Spinal cord (tissue), 10 donors: ENCODE measurements around the gene BLCAP. TPM values are rescaled to one million over a fixed set of nuclear protein-coding genes. Genes with fewer than 3 reads are reported as not detected.
A peak's percentile ranks its signal among the peaks of the same experiment; 100 is the strongest.

Experiments used
- DNase-seq, 6 donors: peaks; one replicate each; pipeline versions ENCODE4 v3.0.0 to v3.0.0-alpha.2; 2013 to 2015; ENCODE audit warnings: low spot score in 6 of 6, low read depth in 4 of 6
- H3K27ac ChIP-seq: one replicate; pipeline ENCODE4 v1.5.1; 2013; ENCODE audit warnings: low read depth, low read length, control low read depth
- H3K27me3 ChIP-seq: one replicate; pipeline ENCODE4 v1.6.1; 2013; ENCODE audit warnings: low read length; ENCODE audit not compliant: control insufficient read depth, insufficient read depth
- H3K36me3 ChIP-seq: one replicate; pipeline ENCODE4 v1.6.1; 2013; ENCODE audit warnings: low read length; ENCODE audit not compliant: control insufficient read depth, insufficient read depth
- H3K4me1 ChIP-seq: one replicate; pipeline ENCODE4 v1.6.1; 2013; ENCODE audit warnings: low read length; ENCODE audit not compliant: control insufficient read depth, insufficient read depth
- H3K4me3 ChIP-seq: one replicate; pipeline ENCODE4 v1.5.1; 2013; ENCODE audit warnings: low read depth, low read length, control low read depth
- H3K9me3 ChIP-seq: one replicate; pipeline ENCODE4 v1.6.1; 2013; ENCODE audit warnings: low read length; ENCODE audit not compliant: control insufficient read depth, insufficient read depth
- WGBS: methylation state at CpG from one replicate; pipeline ENCODE4 v1.1.5; 2013; ENCODE audit warnings: missing lambda C conversion rate; ENCODE audit not compliant: insufficient coverage; 5-methylcytosine and 5-hydroxymethylcytosine counted together
- polyA plus RNA-seq, 2 donors: library from polyadenylated mRNA; unstranded; fragments of 120-200 nt; gene quantifications; one replicate each; pipeline ENCODE4 v1.2.1, GENCODE V29; 2013; ENCODE audit not compliant: insufficient read length in 2 of 2
- total RNA-seq, 2 donors: library from RNA; depleted of rRNA in 1 of 2; stranded (reverse); fragments of 120-200 nt in 1 of 2; fragments of >200 nt in 1 of 2; gene quantifications; one replicate each; pipeline versions ENCODE4 v1.2.3 to v1.2.4, GENCODE V29; 2013 to 2014
- donor health status: healthy.

Gene BLCAP
- total and polyA plus RNA-seq, 4 donors: 87.1 to 274 (median 196) TPM

DNA sequence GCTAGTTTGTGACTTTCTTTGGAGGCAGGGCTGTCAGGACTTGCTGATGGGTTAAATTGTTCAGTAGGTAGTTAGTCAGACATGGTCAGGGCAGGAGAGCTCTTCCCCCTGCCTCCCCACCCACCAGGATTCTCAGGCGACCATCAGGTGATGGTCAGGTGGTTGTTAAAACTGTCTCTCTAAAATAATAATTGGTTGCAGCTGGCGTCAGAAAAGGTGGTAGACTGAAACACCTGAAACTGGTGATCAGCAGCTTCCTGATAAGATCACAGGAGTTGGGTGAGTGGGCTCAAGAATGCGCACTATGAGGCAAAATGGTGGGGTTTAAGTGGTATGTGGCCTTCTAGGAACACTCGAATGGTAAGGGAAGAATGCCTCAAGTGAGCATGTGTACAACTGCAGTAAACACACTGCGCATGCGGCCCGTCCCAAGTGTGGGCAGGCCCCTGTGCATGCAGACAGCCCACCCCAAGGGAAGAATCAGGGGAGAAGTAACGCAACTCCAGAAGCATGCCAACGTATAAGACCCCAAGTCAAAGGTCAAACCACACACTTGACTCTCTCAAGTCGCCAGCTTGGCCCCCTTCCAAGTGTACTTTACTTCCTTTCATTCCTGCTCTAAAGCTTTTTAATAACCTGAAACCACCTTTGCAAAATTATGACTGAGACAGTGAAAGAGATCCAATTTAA, 7.9 kb upstream of the BLCAP start:
- H3K4me3 ChIP-seq: no peak overlapping the region
- H3K9me3 ChIP-seq: no peaks in the 10 kb centered on the region
- no peaks in the 10 kb centered on the region for H3K36me3 ChIP-seq
- H3K4me1 ChIP-seq: peaks cover 3% of the 10 kb centered on the region
- no peaks in the 10 kb centered on the region for H3K27me3 ChIP-seq
- H3K27ac ChIP-seq: no peak overlapping the region
- 87% methylated on average over 6 of the region's 10 CpGs for WGBS
- no peak for DNase-seq

- no peaks in the 10 kb centered on the region for H3K27me3 ChIP-seq
- H3K9me3 ChIP-seq: no peaks in the 10 kb centered on the region
- peak in 5 of 6 donors; percentile 79 to 97 (median 82) for DNase-seq
- no peak overlapping the region for H3K4me3 ChIP-seq
- H3K36me3 ChIP-seq: no peaks in the 10 kb centered on the region
- peaks cover 3% of the 10 kb centered on the region for H3K4me1 ChIP-seq
- WGBS: 79% methylated on average over 6 of the region's 6 CpGs
- H3K27ac ChIP-seq: peak overlapping the region; percentile 12
Observed at GRCh38 chr20:37534401-37535157, 6.9 kb upstream of the BLCAP start.

- Histone ChIP-seq H3K4me1 (peaks cover 11% of the 10 kb centered on the region), H3K27me3 (no peaks in the 10 kb centered on the region), H3K4me3 (no peak overlapping the region), H3K9me3 (no peaks in the 10 kb centered on the region), H3K27ac (no peak overlapping the region), H3K36me3 (no peaks in the 10 kb centered on the region)
- no CpG with 5 or more reads among the region's 2 CpGs for WGBS
- no peak for DNase-seq
Observed at GRCh38 chr20:37533154-37533715, 5.6 kb upstream of the BLCAP start.

DNA sequence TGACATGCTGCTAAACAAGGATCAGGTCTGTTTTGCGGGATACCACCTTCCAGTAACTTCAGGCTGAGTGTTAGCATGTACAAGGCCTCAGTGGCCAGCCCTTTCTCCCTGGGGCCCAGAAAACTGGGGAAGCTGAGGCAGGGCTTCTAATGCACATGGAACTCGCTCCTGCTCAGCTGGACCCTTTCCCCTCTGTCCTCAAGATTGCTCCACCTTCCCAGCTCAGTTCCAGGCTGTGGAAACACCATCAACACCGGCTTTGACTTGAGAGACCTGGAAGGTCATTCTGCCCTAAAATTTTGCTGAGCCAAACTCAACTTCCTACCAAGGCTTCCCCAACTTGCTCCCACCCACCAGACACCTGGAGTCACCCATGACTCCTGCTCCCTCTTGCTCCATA, 4.2 kb upstream of the BLCAP start:
- H3K27ac ChIP-seq: no peak overlapping the region
- 91% methylated on average over 3 of the region's 3 CpGs for WGBS
- no peak for DNase-seq
- H3K9me3 ChIP-seq: no peaks in the 10 kb centered on the region
- H3K4me1 ChIP-seq: peaks cover 14% of the 10 kb centered on the region
- no peaks in the 10 kb centered on the region for H3K36me3 ChIP-seq
- H3K27me3 ChIP-seq: no peaks in the 10 kb centered on the region
- H3K4me3 ChIP-seq: no peak overlapping the region

DNA sequence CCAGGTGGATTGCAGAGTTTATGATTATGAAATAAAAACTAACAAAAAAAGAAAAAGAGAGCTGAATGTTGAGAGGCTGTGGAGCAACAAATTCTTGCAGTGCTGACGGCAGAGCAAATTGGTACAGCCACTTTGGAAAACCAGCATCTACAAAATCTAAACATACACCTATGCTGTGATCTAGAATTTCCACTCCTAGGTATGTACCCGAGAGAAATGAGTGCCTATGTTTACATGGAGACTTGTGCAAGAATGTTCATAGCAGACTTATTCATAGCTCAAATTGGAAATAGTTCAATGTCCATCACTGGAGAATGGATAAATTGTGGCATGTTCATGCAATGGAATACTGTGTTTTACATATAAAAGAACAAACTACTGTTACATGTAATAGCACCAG, 3.0 kb upstream of the BLCAP start:
- no peak overlapping the region for H3K4me3 ChIP-seq
- H3K36me3 ChIP-seq: no peaks in the 10 kb centered on the region
- no peak overlapping the region for H3K27ac ChIP-seq
- WGBS: no CpG with 5 or more reads among the region's 2 CpGs
- DNase-seq: no peak
- no peaks in the 10 kb centered on the region for H3K27me3 ChIP-seq
- H3K4me1 ChIP-seq: peaks cover 24% of the 10 kb centered on the region
- H3K9me3 ChIP-seq: no peaks in the 10 kb centered on the region

GRCh38 chr20:37529968-37530600, 2.4 kb upstream of the BLCAP start:
- Histone ChIP-seq H3K4me3 (no peak overlapping the region), H3K27ac (no peak overlapping the region), H3K36me3 (peaks cover 4% of the 10 kb centered on the region), H3K4me1 (peaks cover 29% of the 10 kb centered on the region), H3K27me3 (no peaks in the 10 kb centered on the region), H3K9me3 (no peaks in the 10 kb centered on the region)
- no peak for DNase-seq
- 92% methylated on average over 5 of the region's 10 CpGs for WGBS

DNA sequence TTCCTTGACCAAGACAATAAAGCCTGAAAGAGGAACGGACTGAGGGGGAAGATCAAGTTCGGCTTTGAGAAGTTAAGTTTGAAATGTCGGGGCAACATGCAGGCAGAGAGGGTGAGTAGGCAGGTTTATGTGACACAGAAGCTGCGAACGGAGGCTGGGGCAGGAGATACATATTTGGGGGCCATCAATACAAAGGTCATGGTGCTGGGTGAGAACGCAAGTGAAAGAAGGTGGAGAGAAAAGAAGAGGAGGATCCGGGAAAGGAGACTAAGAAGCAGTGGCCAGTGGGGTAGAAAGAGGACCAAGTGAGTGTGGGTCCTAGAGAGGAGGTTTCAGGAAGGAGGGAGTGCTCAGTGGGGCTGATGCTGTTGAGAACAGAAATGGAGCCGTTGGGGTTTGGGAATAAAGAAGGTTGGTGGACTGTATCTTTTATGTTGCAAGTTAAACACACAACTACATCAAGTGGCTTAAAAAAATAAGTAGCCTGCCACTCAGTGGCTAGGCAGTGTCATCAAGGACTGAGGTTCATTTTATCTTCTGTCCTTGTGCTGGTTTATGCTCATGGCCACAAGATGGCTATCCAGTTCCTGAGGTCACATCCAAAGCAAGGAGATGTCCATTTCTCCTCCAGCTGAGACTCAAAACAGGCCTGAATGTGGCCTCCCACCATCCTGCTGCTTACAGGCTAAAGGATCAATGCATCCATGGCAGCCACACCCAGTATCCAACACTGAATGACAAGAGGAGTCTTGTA, 1.7 kb upstream of the BLCAP start:
- WGBS: 78% methylated on average over 7 of the region's 8 CpGs
- H3K36me3 ChIP-seq: peaks cover 6% of the 10 kb centered on the region
- H3K27ac ChIP-seq: no peak overlapping the region
- no peaks in the 10 kb centered on the region for H3K9me3 ChIP-seq
- peaks cover 33% of the 10 kb centered on the region for H3K4me1 ChIP-seq
- no peak overlapping the region for H3K4me3 ChIP-seq
- H3K27me3 ChIP-seq: no peaks in the 10 kb centered on the region
- DNase-seq: peak in 1 of 6 donors; percentile 43

DNA sequence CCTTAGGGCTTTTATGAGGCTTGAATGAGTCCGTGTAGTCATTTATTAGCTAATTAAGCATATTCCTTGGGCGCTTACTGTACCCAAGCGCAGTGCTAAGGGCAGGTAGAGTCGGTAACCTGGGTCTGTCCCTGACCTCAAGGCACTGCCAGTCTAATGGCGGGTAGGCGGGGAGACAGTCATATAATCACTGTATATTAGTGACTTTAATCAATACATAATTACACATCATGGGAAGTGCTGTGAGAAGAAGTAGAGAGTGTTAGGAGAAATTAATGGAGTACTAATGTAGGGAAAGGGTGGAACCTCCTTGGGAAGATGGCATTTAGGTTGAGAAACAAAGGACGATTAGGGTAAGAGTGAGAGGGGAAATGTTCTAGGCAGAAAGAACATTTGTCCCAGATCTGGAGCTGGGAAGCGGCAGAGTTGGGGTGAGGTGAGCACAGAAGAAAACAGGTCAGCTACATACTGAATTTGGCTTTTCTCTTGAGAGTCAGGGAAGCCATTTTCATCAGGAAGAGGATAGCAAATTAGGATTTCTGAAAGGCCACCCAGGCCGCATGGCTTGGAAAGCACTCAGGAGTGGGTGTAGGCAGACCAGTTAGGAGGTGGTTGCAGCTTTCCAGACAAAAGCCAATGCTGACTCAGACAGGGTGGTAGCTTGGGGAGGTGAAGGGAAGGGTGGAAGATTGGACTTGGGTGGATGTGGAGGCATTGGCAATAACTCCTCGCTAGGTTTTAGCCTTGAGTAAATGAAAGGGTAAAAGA, 954 bp upstream of the BLCAP start:
- peaks cover 36% of the 10 kb centered on the region for H3K4me1 ChIP-seq
- H3K27ac ChIP-seq: peak overlapping the region; percentile 96
- no peaks in the 10 kb centered on the region for H3K9me3 ChIP-seq
- no peaks in the 10 kb centered on the region for H3K27me3 ChIP-seq
- H3K4me3 ChIP-seq: peak overlapping the region; percentile 97
- WGBS: 86% methylated on average over 4 of the region's 10 CpGs
- no peak for DNase-seq
- H3K36me3 ChIP-seq: peaks cover 9% of the 10 kb centered on the region
